ENCODE data around the gene CBX1.
"Not testable (repeated sequence)": the region's sequence is repeated elsewhere in the genome, so short reads cannot be mapped to it uniquely, and the experiment has no call there.

Gene CBX1

GRCh38 chr17:48072811-48073210 is 28.5 kb downstream of the CBX1 start:
- not testable (repeated sequence) for DNase-seq

- DNase-seq: no peak
These were observed 29.6 kb downstream of the CBX1 start for GRCh38 chr17:48071654-48072053.

GRCh38 chr17:48070195-48070594 is 31.1 kb downstream of the CBX1 start:
- no peak for DNase-seq

GRCh38 chr17:48068491-48068961 is 32.8 kb downstream of the CBX1 start:
- DNase-seq: peak; percentile 57

- DNase-seq: not testable (repeated sequence)
These were observed 33.5 kb downstream of the CBX1 start for GRCh38 chr17:48067808-48068207.

- DNase-seq: no peak
These were observed 34.0 kb downstream of the CBX1 start for GRCh38 chr17:48067245-48067644.

- no peak for DNase-seq
These were observed 34.6 kb downstream of the CBX1 start for GRCh38 chr17:48066656-48067055.

GRCh38 chr17:48066192-48066591 is 35.1 kb downstream of the CBX1 start:
- DNase-seq: no peak

GRCh38 chr17:48064638-48065037 is 36.6 kb downstream of the CBX1 start:
- no peak for DNase-seq

- DNase-seq: no peak
These were observed 39.0 kb downstream of the CBX1 start for GRCh38 chr17:48062273-48062672.

- no peak for DNase-seq
These were observed 41.0 kb downstream of the CBX1 start for GRCh38 chr17:48060249-48060648.

- no peak for DNase-seq
These were observed 42.1 kb downstream of the CBX1 start for GRCh38 chr17:48059125-48059668.

- DNase-seq: no peak
These were observed 42.7 kb downstream of the CBX1 start for GRCh38 chr17:48058393-48059124.

GRCh38 chr17:48057626-48058025 is 43.7 kb downstream of the CBX1 start:
- DNase-seq: no peak

- no peak for DNase-seq
These were observed 44.4 kb downstream of the CBX1 start for GRCh38 chr17:48056879-48057278.

- no peak for DNase-seq
These were observed 45.0 kb downstream of the CBX1 start for GRCh38 chr17:48056246-48056745.

GRCh38 chr17:48055531-48056245 is 45.6 kb downstream of the CBX1 start:
- peak; percentile 97 for DNase-seq

- DNase-seq: peak; percentile 81
These were observed 46.8 kb downstream of the CBX1 start for GRCh38 chr17:48054238-48055185.

GRCh38 chr17:48053758-48054237 is 47.5 kb downstream of the CBX1 start:
- no peak for DNase-seq

GRCh38 chr17:48052956-48053757 is 48.1 kb downstream of the CBX1 start:
- peak; percentile 30 for DNase-seq
